ENCODE data around the gene ENPP1.

DNA sequence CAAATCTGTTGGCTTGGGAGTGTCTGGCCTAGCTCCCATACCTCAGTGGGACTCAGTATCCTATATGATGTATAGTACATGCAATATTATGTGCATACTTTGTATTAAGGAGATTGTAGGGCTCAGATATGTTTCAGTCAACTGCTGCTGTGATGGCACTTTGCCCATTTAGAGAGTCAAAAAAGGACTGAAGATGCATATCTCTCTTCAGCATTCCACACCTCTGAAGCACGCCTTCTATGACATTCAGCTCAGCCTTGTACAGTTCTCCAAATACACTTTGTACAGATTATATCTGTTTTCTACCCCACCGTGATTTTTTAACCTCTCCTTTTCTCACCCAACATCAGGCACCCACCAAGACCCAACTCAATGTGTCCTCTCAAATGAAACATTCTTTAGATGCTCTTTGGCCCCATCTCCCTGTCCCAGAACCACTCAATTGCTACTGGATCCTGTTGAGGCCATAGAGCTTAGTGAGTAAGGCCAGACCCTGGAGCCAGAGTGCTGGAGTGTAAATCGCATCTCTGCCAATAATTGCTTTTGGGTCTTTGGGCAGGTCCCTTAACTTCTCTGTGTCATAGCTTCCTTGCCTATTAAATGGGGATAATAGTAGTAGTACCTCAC lies 15.6 kb downstream of the ENPP1 start:
- TF ChIP-seq, protein P1, sequence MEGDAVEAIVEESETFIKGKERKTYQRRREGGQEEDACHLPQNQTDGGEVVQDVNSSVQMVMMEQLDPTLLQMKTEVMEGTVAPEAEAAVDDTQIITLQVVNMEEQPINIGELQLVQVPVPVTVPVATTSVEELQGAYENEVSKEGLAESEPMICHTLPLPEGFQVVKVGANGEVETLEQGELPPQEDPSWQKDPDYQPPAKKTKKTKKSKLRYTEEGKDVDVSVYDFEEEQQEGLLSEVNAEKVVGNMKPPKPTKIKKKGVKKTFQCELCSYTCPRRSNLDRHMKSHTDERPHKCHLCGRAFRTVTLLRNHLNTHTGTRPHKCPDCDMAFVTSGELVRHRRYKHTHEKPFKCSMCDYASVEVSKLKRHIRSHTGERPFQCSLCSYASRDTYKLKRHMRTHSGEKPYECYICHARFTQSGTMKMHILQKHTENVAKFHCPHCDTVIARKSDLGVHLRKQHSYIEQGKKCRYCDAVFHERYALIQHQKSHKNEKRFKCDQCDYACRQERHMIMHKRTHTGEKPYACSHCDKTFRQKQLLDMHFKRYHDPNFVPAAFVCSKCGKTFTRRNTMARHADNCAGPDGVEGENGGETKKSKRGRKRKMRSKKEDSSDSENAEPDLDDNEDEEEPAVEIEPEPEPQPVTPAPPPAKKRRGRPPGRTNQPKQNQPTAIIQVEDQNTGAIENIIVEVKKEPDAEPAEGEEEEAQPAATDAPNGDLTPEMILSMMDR (conservative IDR thresholded peaks at IDR 0.05): no peak
- no peak for TF ChIP-seq ZFX (IDR thresholded peaks at IDR 0.05)
